HG02981 (cell line): Measurements from ENCODE around the gene MAG.

Experiments used
- ATAC-seq: cut with Tn5 transposase; IDR thresholded peaks from one replicate; pipeline ENCODE4 v1.9.1; 2021; ENCODE audit warnings: mild to moderate bottlenecking, moderate library complexity; ENCODE audit not compliant: unreplicated experiment

The MAG gene

GRCh38 chr19:35264268-35265125 is 27.5 kb upstream of the MAG start:
- ATAC-seq: no peak

- no peak for ATAC-seq
Measured at GRCh38 chr19:35265126-35265899, 26.6 kb upstream of the MAG start.

DNA sequence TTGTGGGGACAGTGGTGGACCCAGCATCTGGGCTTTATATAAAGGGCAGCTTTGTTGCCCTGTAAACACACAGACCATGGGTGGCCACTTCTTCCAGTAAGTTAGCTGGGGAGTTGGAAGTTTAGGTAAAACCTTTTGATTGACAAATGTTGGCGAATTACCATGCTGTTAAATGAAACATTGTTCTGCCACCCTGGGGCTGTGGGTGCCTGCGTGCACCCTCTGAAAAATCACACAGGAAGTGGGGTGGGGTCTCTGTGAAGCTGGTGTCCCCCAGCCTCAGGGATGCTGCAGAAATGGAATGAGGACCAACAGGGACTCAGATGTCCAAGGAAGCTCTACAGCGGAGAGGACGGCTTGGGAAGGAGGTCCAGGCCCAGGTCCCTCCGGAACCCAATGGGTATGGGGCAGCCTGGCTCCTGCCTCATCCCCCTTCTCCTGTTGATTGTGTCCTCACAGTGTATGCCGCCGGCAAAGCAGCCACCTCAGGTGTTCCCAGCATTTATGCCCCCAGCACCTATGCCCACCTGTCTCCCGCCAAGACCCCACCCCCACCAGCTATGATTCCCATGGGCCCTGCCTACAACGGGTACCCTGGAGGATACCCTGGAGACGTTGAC is 26.0 kb upstream of the MAG start:
- ATAC-seq: no peak

DNA sequence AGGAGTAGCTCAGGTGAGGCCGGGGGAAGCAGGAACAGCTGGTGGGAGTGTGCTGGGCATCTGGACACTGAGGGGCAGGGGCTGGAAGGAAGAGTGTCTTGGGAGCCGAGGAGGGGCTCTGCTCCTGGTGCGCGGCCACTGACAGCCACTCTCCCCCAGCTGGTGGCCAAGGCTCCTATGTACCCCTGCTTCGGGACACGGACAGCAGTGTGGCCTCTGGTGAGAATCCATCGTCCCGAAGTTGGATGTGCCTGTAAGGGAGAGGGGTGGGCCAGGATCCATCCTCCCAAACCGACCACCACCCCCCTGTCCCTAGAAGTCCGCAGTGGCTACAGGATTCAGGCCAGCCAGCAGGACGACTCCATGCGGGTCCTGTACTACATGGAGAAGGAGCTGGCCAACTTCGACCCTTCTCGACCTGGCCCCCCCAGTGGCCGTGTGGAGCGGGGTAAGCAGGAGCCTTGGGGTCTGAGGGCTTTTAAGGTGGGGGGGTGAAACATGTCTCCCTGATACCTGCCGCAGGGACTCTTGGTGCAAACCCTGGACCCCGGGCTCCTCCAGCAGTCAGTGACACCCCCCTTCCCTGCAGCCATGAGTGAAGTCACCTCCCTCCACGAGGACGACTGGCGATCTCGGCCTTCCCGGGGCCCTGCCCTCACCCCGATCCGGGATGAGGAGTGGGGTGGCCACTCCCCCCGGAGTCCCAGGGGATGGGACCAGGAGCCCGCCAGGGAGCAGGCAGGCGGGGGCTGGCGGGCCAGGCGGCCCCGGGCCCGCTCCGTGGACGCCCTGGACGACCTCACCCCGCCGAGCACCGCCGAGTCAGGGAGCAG is 25.2 kb upstream of the MAG start:
- ATAC-seq: no peak

GRCh38 chr19:35267353-35267817 is 24.6 kb upstream of the MAG start:
- no peak for ATAC-seq

DNA sequence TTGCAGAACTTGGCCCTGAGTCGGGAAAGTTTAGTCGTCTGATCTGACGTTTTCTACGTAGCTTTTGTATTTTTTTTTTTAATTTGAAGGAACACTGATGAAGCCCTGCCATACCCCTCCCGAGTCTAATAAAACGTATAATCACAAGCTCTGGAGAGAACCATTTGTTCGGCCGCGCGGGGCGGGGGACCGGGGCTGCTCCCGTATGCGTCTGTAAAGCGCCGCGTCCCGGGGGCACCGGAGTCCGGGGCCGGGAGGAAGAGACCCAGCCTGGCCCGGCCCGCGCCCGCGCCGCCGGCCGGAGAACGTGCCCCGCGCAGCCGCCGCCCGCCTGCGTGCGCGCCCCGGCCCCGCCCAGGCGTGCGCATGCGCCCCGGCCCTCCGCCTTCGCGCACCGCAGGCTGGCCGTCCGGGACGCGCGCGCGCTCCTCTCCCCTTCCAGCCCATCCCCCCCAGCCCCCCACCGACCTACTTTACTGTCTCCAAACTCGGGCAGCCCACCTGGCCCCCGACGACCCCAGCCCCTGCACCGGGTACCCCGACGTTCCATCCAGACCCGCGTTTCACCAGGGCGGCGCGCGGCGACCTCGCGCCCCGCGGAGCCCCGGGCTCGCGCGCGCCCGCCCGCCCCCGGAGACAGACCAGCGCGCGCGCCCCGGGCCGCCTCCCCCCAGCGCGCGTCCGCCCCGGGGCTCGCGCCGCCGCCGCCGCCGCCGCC is 24.0 kb upstream of the MAG start:
- peak; percentile 43 for ATAC-seq

GRCh38 chr19:35268536-35269437 is 23.2 kb upstream of the MAG start, which contains the start of gene USF2:
Gene USF2, plus strand, starts transcription at chr19:35268962. Its CDS starts 140 bp downstream, at chr19:35269102.
- peak; percentile 23 for ATAC-seq

GRCh38 chr19:35269438-35270117 is 22.4 kb upstream of the MAG start:
- ATAC-seq: peak; percentile 44

- no peak for ATAC-seq
Measured at GRCh38 chr19:35270381-35270811, 21.6 kb upstream of the MAG start.

GRCh38 chr19:35271546-35271945 is 20.4 kb upstream of the MAG start:
- ATAC-seq: no peak

DNA sequence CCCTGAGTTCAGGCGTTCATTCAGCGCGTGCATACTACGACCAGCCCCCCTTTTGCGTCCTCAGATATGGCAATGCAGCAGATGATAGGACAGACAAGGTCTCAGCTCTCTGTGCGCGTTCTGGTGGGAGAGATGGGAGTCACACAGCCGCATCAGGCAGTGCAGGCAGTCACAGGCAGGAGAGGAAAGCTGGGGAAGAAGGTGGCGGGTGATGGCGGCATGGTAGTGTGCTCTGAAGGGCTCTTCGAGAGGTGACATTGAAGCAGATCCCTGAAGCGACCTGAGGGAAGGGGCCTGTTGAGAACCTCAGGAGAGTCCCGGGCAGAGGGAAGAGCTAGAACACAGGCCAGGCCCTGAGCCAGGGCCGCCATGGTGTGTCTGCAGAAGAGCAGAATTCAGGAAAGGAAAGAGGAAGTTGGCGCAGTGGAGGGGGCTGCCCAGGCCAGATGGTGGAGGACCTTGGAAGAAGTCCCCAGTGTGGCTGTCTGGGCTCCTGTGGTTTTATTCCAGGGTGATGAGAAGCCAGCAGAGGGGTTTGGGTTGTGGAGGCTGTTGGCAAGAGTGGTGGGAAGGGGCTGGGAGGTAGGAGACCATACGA is 19.7 kb upstream of the MAG start:
- ATAC-seq: no peak

- no peak for ATAC-seq
Measured at GRCh38 chr19:35272954-35273649, 18.9 kb upstream of the MAG start.

GRCh38 chr19:35273686-35274259 is 18.2 kb upstream of the MAG start:
- ATAC-seq: no peak

DNA sequence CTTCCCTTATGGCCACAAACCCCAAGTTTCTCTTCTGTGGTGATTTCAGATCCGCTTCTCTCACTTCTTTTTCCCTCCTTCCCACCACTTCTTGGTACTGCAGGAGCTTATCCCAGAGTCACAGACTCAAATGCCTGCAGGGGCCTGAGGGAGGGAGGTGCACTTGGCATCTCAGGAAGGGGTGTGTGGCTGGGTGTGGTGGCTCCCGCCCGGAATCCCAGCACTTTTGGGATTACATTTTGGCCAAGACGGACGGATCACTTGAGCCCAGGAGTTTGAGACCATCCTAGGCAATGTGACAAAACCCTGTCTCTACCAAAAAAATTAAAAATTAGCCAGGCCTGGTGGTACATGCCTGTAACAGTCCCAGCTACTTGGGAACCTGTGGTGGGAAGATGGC is 17.6 kb upstream of the MAG start:
- ATAC-seq: no peak

- no peak for ATAC-seq
Measured at GRCh38 chr19:35276706-35277281, 15.2 kb upstream of the MAG start.

GRCh38 chr19:35278578-35279284 is 13.2 kb upstream of the MAG start:
- ATAC-seq: no peak
